Colonic mucosa (tissue), 4 donors: ENCODE measurements around the gene CALML4. TPM values are rescaled to one million over a fixed set of nuclear protein-coding genes. Genes with fewer than 3 reads are reported as not detected.
"Not testable (repeated sequence)": the region's sequence is repeated elsewhere in the genome, so short reads cannot be mapped to it uniquely, and the experiment has no call there.

Source experiments
- DNase-seq: peaks from one replicate; pipeline ENCODE4 v3.0.0-alpha.2; 2020
- H3K27ac ChIP-seq: fragments of 200-600 bp; one replicate; pipeline ENCODE4 v1.8.0; 2021
- H3K27me3 ChIP-seq: fragments of 200-600 bp; one replicate; pipeline ENCODE4 v1.8.0; 2021
- H3K36me3 ChIP-seq: fragments of 200-600 bp; one replicate; pipeline ENCODE4 v1.8.0; 2021
- H3K4me1 ChIP-seq: fragments of 200-600 bp; one replicate; pipeline ENCODE4 v1.8.0; 2021; ENCODE audit warnings: mild to moderate bottlenecking
- H3K4me3 ChIP-seq: fragments of 200-600 bp; one replicate; pipeline ENCODE4 v1.8.0; 2021
- H3K9ac ChIP-seq, 2 donors: one replicate each; pipeline ENCODE4 v1.7.0; 2013; ENCODE audit warnings: control low read depth in 2 of 2, low read depth in 2 of 2, low read length in 2 of 2
- H3K9me3 ChIP-seq: fragments of 200-600 bp; one replicate; pipeline ENCODE4 v1.8.0; 2021
- CTCF ChIP-seq: fragments of 200-600 bp; IDR thresholded peaks from one replicate; pipeline ENCODE4 v1.8.0; 2022; ENCODE audit warnings: antibody characterized with exemption, mild to moderate bottlenecking
- intact Hi-C: fragments of 100-400 bp; cut with DNase I; formaldehyde crosslinking; loops from one replicate; pipeline ENCODE4 v1.14.1; 2022
- total RNA-seq, 2 donors: library from RNA; stranded (reverse); fragmentation: NEBNext Ultra II Directional in 1 of 2; extraction: Animal tissue kit (Norgen Biotek cat#: 25700) in 1 of 2; gene quantifications; one replicate each; pipeline ENCODE4 v1.2.1, GENCODE V29; 2021
- donor health status: healthy.
- donor health status: DM: no; HTN: no; CAD: no.
- donor health status: DM: no; HTN: no; CAD: no.

CALML4 gene
- total RNA-seq, 2 donors from 2014 or later: 111 to 126 TPM

GRCh38 chr15:68177742-68178141, 27.4 kb downstream of the CALML4 start:
- Histone ChIP-seq H3K36me3 (peaks cover 4% of the 10 kb centered on the region), H3K27me3 (no peaks in the 10 kb centered on the region), H3K27ac (no peak overlapping the region), H3K4me1 (no peaks in the 10 kb centered on the region), H3K4me3 (no peak overlapping the region), H3K9me3 (no peaks in the 10 kb centered on the region), H3K9ac (no peak overlapping the region)
- DNase-seq: no peak
- intact Hi-C loops: no loop called here
- no peak for TF ChIP-seq CTCF

- no peak for DNase-seq
- Histone ChIP-seq H3K4me1 (no peaks in the 10 kb centered on the region), H3K27ac (no peak overlapping the region), H3K4me3 (no peak overlapping the region), H3K27me3 (no peaks in the 10 kb centered on the region), H3K36me3 (peaks cover 4% of the 10 kb centered on the region), H3K9me3 (no peaks in the 10 kb centered on the region), H3K9ac (no peak overlapping the region)
- intact Hi-C loops: no loop called here
- no peak for TF ChIP-seq CTCF
Observed at GRCh38 chr15:68176601-68177000, 28.5 kb downstream of the CALML4 start.

GRCh38 chr15:68175526-68175925, 29.6 kb downstream of the CALML4 start:
- no peaks in the 10 kb centered on the region for H3K9me3 ChIP-seq
- no peaks in the 10 kb centered on the region for H3K27me3 ChIP-seq
- no peak overlapping the region for H3K9ac ChIP-seq
- H3K36me3 ChIP-seq: peaks cover 4% of the 10 kb centered on the region
- TF ChIP-seq CTCF: no peak
- no peaks in the 10 kb centered on the region for H3K4me1 ChIP-seq
- H3K27ac ChIP-seq: no peak overlapping the region
- no peak overlapping the region for H3K4me3 ChIP-seq
- no peak for DNase-seq
- intact Hi-C loops: no loop called here

GRCh38 chr15:68173119-68173518, 32.0 kb downstream of the CALML4 start:
- Histone ChIP-seq H3K36me3 (peaks cover 4% of the 10 kb centered on the region), H3K27ac (no peak overlapping the region), H3K9me3 (no peaks in the 10 kb centered on the region), H3K27me3 (no peaks in the 10 kb centered on the region), H3K9ac (no peak overlapping the region), H3K4me1 (no peaks in the 10 kb centered on the region), H3K4me3 (no peak overlapping the region)
- intact Hi-C loops: no loop called here
- no peak for DNase-seq
- no peak for TF ChIP-seq CTCF

- H3K27ac ChIP-seq, H3K4me1 ChIP-seq, H3K9ac ChIP-seq, H3K36me3 ChIP-seq, DNase-seq, H3K27me3 ChIP-seq, H3K4me3 ChIP-seq, intact Hi-C loops, H3K9me3 ChIP-seq: not testable (repeated sequence)
Observed at GRCh38 chr15:68172037-68172436, 33.1 kb downstream of the CALML4 start.

GRCh38 chr15:68166847-68167246, 38.3 kb downstream of the CALML4 start:
- no peaks in the 10 kb centered on the region for H3K27me3 ChIP-seq
- no peak overlapping the region for H3K27ac ChIP-seq
- TF ChIP-seq CTCF: no peak
- H3K9ac ChIP-seq: no peak overlapping the region
- H3K36me3 ChIP-seq: no peaks in the 10 kb centered on the region
- H3K9me3 ChIP-seq: no peaks in the 10 kb centered on the region
- DNase-seq: no peak
- no peak overlapping the region for H3K4me3 ChIP-seq
- intact Hi-C loops: no loop called here
- no peaks in the 10 kb centered on the region for H3K4me1 ChIP-seq
